ENCODE results near the gene SLC37A4. TPM values are rescaled to one million over a fixed set of nuclear protein-coding genes. Genes with fewer than 3 reads are reported as not detected.

SLC37A4 gene
- polyA plus RNA-seq, 1 donor (not counting 4 experiments of a cell fraction or from before 2014, with no cell fraction given): 20.2 TPM

- Histone ChIP-seq H3K36me3 (ENCODE audit: control insufficient read depth in 2 of 2, extremely low read depth in 1 of 2, insufficient read depth in 2 of 2, low read length in 2 of 2) (peaks cover 25 to 47% of the 10 kb centered on the region in 2 experiments), H4K20me1 (ENCODE audit: control insufficient read depth, extremely low read depth, insufficient read depth, low read length) (peaks cover 2% of the 10 kb centered on the region)
- no peak for FAIRE-seq
Measured at GRCh38 chr11:119014209-119014924, 16.3 kb downstream of the SLC37A4 start.

DNA sequence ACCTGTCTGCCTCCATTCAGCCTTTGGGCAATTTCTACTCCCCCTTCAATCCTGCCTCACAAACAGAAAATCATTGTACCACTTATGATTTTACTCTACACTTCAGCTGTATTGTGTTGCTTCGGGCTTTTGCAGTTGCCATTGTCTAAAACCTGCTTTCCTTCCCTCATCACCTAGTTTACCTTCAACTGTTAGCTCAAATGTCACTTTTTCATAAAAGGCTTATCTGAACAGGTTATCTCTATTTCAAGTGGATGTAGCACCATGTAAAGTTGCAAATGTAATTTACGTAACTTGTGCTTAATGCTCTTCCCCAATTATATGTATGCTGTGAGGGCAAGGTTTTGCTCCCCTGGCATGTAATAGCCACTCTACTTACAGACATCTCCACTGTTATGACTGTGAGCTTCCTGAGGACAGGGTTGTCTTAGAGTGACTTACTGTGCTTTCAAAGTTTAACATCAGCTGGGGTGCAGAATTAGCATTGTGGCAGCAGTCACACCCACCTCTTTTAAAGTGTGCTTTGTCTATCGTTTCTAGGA is 18.0 kb downstream of the SLC37A4 start:
- peaks cover 26 to 47% of the 10 kb centered on the region in 2 experiments for H3K36me3 ChIP-seq (ENCODE audit: control insufficient read depth in 2 of 2, extremely low read depth in 1 of 2, insufficient read depth in 2 of 2, low read length in 2 of 2)
- TF ChIP-seq, protein P1, sequence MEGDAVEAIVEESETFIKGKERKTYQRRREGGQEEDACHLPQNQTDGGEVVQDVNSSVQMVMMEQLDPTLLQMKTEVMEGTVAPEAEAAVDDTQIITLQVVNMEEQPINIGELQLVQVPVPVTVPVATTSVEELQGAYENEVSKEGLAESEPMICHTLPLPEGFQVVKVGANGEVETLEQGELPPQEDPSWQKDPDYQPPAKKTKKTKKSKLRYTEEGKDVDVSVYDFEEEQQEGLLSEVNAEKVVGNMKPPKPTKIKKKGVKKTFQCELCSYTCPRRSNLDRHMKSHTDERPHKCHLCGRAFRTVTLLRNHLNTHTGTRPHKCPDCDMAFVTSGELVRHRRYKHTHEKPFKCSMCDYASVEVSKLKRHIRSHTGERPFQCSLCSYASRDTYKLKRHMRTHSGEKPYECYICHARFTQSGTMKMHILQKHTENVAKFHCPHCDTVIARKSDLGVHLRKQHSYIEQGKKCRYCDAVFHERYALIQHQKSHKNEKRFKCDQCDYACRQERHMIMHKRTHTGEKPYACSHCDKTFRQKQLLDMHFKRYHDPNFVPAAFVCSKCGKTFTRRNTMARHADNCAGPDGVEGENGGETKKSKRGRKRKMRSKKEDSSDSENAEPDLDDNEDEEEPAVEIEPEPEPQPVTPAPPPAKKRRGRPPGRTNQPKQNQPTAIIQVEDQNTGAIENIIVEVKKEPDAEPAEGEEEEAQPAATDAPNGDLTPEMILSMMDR (optimal IDR thresholded peaks at IDR 0.05 in 1 of 3, IDR thresholded peaks at IDR 0.05 in 1 of 3, conservative IDR thresholded peaks at IDR 0.05 in 1 of 3; ENCODE audit: extremely low read depth in 1 of 3, insufficient read depth in 2 of 3, low read length in 3 of 3): no peak
- TF ChIP-seq EZH2 (IDR thresholded peaks at IDR 0.05; ENCODE audit: low read length): no peak
- no peak for FAIRE-seq

More at GRCh38 chr11:119014209-119014924, 16.3 kb downstream of the SLC37A4 start:
- Histone ChIP-seq H3K4me3 (ENCODE audit: control insufficient read depth in 2 of 3, extremely low read depth in 1 of 3, insufficient read depth in 2 of 3, low read depth in 1 of 3, low read length in 3 of 3) (no peak overlapping the region), H3K4me1 (ENCODE audit: control insufficient read depth, extremely low read depth, insufficient read depth, low read length) (peaks cover 12% of the 10 kb centered on the region), H3K9me3 (ENCODE audit: control insufficient read depth, low read depth, low read length) (no peaks in the 10 kb centered on the region), H3K4me2 (ENCODE audit: control insufficient read depth, extremely low read depth, insufficient read depth, low read depth, low read length) (no peak overlapping the region), H3K27me3 (ENCODE audit: control insufficient read depth, extremely low read depth, insufficient read depth, low read length) (no peaks in the 10 kb centered on the region), H3K27ac (ENCODE audit: control insufficient read depth, insufficient read depth, low read length) (no peak overlapping the region), H2AFZ (ENCODE audit: control insufficient read depth, low read length) (no peak overlapping the region), H3K9me1 (ENCODE audit: control insufficient read depth, extremely low read depth, insufficient read depth, low read length) (no peaks in the 10 kb centered on the region), H3K79me2 (ENCODE audit: control insufficient read depth, insufficient read depth, low read length) (peaks cover 38% of the 10 kb centered on the region), H3K9ac (ENCODE audit: control insufficient read depth, extremely low read depth, insufficient read depth, low read length) (no peak overlapping the region)
- no peak for DNase-seq (ENCODE audit: low read depth, low spot score)
- dilution Hi-C loops (cut with MboI; ENCODE audit: extremely low pct_ligation_motif_present, low sequenced_read_pairs): no loop called here
- no peak for TF ChIP-seq EZH2 (IDR thresholded peaks at IDR 0.05; ENCODE audit: low read length)
- TF ChIP-seq, protein P1 (optimal IDR thresholded peaks at IDR 0.05 in 1 of 3, IDR thresholded peaks at IDR 0.05 in 1 of 3, conservative IDR thresholded peaks at IDR 0.05 in 1 of 3; ENCODE audit: extremely low read depth in 1 of 3, insufficient read depth in 2 of 3, low read length in 3 of 3): no peak

More for the DNA sequence above, 18.0 kb downstream of the SLC37A4 start:
- Histone ChIP-seq H3K9me1 (ENCODE audit: control insufficient read depth, extremely low read depth, insufficient read depth, low read length) (no peaks in the 10 kb centered on the region), H3K9me3 (ENCODE audit: control insufficient read depth, low read depth, low read length) (no peaks in the 10 kb centered on the region), H3K4me1 (ENCODE audit: control insufficient read depth, extremely low read depth, insufficient read depth, low read length) (peaks cover 12% of the 10 kb centered on the region), H3K27ac (ENCODE audit: control insufficient read depth, insufficient read depth, low read length) (no peak overlapping the region), H4K20me1 (ENCODE audit: control insufficient read depth, extremely low read depth, insufficient read depth, low read length) (peaks cover 2% of the 10 kb centered on the region), H2AFZ (ENCODE audit: control insufficient read depth, low read length) (no peak overlapping the region), H3K79me2 (ENCODE audit: control insufficient read depth, insufficient read depth, low read length) (peaks cover 25% of the 10 kb centered on the region), H3K4me3 (ENCODE audit: control insufficient read depth in 2 of 3, extremely low read depth in 1 of 3, insufficient read depth in 2 of 3, low read depth in 1 of 3, low read length in 3 of 3) (no peak overlapping the region), H3K9ac (ENCODE audit: control insufficient read depth, extremely low read depth, insufficient read depth, low read length) (no peak overlapping the region), H3K27me3 (ENCODE audit: control insufficient read depth, extremely low read depth, insufficient read depth, low read length) (no peaks in the 10 kb centered on the region), H3K4me2 (ENCODE audit: control insufficient read depth, extremely low read depth, insufficient read depth, low read depth, low read length) (no peak overlapping the region)
- no peak for DNase-seq (ENCODE audit: low read depth, low spot score)
- dilution Hi-C loops (cut with MboI; ENCODE audit: extremely low pct_ligation_motif_present, low sequenced_read_pairs): no loop called here
